Embryonic facial prominence (tissue), 1 donor: ENCODE measurements around the gene UBALD2.
"Not testable (repeated sequence)": the region's sequence is repeated elsewhere in the genome, so short reads cannot be mapped to it uniquely, and the experiment has no call there.

Experiments used
- DNase-seq: peaks from one replicate; pipeline ENCODE4 v3.0.0-alpha.2; 2016; ENCODE audit errors: extremely low spot score

The UBALD2 gene

DNA sequence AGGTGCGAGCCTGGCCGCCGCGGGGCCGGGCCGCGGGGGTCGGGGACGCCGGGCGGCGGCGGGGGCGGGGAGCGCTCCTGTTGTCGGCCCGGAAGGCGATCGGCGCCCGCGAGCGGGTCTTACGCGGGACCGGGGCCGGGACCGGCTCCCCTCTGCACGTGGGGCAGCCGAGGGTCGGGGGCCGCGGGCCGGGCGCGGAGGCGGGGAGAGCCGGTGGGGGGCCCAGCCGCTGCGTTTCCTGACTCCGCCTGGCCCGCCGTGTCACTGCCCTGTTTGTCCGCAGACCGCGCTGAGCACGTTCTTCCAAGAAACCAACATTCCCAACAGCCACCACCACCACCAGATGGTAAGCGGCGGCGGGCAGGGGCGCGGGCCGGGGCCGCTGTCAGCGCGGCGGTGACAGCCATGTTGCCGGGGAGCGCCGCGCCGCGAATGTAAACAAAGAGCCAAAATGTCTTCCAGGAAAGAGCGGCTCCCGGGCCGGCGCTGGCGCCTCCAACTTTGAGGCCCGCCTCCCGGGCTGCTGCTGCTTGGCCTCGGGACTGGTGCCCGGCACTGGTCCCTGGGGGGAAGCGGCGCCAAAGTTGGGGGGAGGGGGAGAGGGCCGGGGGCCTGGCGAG lies 586 bp downstream of the UBALD2 start:
- DNase-seq, result no peak

DNA sequence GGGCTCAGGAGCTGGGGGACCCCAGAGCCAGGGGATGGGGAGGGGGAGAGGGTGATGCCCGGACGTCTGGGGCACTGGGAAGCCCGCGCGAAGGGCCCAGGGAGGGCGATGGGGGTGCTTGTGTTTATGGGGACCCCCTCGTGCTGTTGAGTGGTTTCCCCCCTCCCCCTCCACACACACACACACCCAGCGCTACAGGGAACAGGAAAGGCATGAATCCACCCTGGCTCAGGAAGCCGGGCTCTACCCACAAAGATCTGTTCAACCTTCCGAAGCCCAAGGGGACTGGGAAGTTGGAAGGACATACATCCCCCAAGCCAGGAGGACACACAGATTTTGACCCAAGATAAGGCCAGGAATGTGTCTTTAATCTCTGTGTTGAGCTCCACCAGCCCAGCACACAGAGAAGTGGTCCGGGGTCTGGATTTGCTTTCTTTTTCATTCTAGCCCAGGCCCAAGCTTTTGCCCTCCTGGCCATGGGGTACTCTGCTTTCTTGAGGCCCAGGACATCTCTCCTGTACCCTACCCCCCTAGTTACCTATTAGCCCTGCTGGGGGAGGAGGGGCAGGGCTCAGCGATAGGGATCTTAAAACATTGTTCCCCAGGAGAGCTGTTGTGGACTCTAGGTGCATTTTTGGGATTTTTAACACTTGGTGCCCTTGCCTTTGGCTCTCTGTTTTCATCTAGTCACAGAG lies 1.2 kb downstream of the UBALD2 start:
- no peak for DNase-seq

DNA sequence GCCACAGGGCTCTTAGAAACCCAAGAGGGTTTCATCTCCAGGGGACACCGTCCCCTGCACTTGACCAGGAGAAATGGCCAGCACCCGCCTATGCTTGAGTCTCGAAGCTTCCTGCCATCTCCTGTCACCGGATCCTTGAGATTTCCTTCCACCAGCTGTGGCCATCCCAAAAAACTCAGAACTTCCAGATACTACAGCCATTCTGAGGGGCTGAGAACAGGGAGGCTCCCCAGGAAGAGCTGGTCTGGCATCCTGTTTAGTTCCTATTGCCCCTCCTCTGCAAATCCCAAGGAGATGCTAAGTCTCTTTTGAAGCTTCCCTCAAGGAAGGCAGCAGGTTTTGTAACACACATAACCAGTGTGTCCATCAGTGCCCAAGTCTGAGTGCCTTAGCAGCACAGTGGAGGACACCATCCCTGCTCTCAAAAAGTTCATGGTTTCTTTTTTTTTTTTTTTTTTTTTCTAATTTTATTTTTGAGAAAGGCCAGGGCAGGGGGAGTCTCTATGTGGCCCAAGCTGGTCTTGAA lies 2.0 kb downstream of the UBALD2 start:
- DNase-seq, result no peak

DNA sequence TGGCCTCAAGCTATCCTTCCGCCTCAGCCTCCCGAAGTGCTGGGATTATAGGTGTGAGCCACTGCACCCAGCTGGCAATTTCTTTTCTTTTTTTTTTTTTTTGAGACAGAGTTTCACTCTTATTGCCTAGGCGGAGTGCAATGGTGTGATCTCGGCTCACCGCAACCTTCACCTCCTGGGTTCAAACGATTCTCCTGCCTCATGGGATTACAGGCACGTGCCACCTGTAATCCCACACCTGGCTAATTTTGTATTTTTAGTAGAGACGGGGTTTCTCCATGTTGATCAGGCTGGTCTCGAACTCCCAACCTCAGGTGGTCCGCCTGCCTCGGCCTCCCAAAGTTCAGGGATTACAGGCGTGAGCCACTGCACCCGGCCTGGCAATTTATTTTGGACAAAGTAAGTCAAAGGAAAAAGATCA lies 2.4 kb downstream of the UBALD2 start:
- DNase-seq, result not testable (repeated sequence)

DNA sequence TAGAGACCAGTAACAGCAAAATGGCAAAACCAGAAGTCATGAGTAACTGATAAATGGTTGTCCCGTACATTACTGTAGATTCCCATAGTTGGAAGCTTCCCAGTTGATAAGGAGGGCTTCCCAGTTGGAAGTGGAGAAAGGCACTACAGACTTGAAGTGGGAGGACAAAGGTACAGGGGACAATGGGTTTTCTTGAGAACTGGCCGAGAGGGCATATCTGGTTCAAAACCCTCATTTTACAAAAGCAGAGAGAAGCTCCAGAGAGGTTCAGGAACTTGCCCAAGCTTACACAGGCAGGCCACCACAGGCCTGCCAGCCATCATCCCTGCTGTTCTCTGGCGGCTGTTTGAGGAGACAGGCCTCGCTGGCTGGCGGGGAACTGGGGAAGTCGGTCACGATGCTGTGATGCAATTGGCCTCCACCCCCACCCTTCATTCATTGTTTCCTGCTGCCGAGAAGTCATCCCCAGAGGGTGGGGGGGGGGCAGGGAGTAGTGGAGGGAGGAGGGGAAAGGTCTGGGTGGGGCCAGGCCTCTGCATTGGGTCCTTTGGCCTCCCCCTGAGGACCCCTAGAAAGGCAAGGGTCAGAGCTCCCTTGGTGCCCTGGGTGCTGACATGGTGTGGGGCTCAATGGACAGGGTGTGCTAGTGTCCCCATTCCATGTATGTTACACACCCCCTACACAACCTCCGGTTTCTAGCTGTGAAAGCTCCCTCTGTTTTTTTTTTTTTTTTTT lies 3.0 kb downstream of the UBALD2 start:
- DNase-seq, result no peak

DNA sequence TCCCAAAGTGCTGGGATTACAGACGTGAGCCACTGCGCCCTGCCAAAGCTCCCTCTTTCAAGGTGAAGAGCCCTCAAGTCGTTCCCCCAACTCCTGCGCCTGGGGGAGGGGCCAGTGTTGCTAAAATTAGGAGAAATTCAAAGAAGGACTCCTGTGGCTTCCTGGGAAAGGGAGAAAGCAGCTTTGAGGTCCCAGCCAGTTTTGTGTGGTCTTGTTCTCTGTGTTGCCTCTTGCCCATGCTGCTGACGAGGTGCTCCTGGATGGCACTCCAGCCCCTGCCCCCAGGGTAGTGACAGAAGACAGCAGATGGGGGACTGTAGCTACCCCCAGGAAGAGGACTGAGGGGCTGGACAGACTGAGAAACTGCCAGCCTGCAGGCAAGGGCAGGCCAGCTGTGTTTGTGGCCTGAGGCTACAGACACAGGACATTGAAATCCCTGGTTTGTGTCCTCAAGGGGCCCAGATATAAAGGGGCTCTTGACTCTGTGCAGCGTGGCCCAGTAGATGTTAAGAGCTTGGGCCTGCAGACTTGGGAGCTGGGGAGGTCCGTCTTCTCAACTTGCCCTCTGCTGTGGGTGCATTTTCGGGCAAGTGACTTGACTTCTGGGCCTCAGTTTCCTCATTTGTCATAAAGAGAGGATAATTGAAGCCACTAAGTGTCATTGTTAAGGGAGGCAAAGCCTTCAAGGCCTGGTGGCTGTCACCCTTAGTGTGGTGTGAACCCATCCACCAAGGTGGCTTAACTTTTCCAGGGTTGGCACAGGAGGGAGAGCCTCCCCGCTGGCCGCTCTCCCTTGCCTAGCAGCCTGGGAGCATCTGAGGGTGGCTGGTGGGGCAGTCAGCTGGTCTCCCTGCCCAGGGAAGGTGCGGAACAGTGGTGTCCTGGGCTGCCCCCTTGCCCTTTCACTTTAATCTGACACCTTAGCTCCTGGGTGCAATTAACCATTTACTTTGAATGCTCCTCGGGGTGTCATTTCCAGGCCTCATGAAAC lies 4.1 kb downstream of the UBALD2 start:
- DNase-seq, result no peak

DNA sequence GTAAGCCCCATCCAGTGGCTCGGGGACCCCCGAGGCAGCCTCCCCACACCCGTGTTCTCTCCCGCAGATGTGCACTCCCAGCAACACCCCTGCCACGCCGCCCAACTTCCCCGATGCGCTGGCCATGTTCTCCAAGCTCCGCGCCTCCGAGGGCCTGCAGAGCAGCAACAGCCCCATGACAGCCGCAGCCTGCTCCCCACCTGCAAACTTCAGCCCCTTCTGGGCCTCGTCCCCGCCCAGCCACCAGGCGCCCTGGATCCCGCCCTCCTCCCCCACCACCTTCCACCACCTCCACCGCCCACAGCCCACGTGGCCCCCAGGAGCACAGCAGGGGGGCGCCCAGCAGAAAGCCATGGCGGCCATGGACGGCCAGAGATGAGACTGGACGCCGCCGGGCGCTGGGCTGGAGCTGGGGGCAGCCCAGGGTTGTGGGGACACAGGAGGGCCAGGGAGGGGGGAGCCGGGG lies 5.0 kb downstream of the UBALD2 start:
- no peak for DNase-seq

DNA sequence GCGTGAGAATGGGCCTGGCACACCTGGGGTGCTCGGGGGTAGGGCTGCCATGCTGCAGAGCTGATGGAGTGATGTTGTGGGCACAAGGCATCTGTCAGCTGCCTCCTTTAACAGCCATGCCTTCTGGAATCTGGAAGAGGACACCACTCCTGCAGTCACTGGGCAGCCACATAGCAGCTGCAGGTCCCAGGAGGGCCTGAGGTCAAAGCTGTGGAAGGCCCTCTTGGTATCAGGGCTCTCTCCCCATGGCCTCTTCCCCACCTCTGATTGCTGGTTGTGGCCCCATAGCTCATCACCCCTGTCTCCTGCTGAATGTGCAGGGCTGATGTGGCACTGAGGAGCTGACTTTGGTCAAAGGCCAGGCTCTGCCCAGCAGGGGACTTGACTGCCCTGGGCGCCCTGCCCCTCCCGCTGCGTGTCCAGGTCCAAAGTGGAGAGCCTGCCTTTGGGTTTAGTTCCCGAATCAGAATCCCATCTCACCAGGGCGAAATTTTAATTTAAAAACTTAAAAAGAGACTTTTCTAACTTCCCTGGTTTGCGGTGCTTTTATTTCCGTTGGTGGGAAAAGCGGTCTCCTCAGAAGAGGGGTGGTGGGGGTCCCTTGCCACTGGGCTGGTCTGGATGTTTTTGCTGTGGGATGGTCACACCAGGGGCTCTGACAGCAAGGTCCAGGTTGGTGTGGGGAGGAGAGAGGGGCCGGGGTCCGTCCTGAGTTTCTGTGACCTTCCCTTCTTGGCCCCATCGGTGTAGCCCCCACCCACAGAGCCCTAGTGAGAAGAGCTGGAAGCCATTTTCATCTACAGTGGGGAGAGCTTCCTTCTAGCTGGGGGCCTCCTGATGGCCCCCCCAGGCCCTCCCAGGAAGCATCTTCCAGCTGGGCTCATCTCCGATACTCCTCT lies 5.9 kb downstream of the UBALD2 start:
- DNase-seq, result no peak

DNA sequence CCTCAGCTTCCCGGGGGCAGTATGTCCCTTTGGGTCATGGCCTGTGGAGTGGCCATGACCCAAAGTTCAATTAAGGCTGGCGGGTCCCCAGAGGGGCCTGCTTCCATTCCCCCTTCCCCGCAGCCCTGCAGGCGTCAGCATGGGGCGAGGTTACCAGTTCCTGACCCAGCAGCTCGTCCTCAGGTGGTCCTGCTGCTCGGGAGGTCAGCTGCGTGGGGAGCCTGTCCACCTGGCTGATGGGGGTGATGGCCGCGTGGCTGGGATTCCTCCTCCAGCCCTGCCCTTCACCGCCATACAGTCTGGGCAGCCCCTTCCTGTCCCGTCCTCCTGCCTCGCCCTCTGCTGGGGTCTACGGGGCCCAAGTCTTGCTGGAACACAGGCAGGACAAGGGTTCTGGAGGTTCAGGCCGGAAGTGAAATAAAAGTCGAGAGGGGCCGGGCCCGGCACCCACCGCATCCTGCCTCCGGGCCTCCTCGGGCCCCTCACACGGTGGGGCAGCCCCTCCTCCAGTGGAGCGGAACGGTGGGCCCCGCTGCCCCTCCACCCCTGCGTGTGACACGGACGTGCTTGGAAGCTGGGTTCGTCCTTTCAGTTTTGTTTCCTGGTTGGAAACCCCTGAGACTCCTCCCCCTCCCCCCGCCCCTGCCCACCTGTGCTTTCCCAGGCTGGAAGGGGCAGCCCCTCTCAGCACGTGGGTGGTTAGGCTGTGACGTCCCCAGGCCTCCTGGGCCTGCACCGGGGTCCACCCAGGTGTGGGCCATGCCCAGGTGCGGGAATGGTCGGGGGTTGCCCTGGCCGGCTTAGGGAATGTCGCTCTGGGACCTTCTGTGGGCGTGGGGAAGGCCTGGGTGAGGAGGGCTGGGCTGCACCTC lies 6.8 kb downstream of the UBALD2 start:
- DNase-seq, result no peak

DNA sequence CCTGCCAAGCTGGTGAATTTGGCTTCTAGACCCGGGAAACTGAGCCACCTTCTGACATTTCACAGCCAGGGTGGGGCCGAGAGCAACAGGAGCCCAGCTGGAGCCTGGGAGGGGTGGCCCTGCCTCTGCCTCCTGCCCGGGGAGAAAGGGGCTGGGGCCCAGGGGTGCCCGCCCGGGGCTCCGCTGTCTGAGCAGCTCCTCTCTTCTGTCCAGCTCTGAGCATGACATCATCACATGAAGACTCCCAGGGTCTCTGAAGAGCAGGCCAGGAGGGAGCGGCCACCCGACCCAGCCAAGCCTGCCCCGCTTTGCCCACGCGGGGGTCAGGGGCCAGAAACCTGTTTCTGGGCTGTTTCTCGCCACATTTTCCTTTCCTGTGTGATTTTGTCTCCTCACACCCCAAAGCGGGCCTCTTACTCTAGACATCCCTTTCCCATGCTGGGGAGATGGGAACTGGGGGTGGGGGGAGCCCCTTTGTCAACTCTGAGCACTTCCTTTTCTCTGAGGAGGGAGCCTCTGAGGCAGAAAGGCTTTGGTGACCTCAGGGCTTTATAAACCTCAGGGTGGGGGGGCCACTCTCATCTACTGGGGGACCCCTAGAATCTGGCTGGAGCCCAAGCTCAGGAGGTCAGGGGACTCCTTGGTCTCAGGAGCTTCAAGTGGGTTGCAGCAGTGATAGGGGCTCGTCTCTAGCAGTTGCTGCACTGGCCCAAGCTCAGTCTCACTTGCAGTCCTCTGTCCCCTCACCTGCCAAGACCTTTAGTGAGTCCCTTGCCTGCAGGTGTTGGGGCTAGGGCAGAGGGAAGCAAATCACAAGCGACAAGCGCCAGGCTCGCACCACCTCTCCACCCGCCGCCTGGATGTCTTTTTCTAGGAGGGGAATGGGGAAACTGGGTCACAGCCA lies 7.6 kb downstream of the UBALD2 start:
- DNase-seq, result no peak

DNA sequence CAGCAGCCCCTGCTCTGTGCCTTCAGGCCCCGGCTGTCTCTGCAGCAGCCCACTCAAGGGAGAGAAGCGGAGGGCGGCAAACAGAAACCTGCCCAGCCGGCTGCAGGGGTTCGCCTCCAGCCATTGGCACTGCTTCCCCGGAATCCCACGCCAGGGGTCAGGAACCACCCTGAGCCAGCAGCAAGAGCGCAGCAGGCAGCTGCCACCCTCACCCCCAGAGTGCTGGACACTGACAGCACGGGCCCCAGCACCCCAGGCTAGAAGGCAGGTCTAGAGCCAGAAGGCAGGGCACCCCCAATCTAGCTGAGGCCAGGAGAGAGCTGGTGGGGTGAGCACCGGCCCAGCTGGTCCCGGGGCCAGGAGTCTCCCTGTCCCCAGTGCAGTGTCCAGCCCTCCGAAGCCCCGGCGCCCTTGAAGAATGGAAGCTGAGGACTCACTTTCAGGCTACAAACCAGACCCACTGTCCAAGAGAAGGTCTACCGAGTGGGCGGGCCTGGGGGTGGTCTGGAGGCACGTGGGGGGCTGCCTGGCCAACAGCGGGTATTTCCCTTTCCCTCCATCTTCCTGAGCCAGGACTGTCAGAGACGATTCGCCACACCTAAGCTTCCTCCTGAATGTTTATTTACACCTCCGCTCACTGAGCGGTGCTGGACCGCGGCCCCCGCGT lies 8.4 kb downstream of the UBALD2 start:
- DNase-seq, result no peak

DNA sequence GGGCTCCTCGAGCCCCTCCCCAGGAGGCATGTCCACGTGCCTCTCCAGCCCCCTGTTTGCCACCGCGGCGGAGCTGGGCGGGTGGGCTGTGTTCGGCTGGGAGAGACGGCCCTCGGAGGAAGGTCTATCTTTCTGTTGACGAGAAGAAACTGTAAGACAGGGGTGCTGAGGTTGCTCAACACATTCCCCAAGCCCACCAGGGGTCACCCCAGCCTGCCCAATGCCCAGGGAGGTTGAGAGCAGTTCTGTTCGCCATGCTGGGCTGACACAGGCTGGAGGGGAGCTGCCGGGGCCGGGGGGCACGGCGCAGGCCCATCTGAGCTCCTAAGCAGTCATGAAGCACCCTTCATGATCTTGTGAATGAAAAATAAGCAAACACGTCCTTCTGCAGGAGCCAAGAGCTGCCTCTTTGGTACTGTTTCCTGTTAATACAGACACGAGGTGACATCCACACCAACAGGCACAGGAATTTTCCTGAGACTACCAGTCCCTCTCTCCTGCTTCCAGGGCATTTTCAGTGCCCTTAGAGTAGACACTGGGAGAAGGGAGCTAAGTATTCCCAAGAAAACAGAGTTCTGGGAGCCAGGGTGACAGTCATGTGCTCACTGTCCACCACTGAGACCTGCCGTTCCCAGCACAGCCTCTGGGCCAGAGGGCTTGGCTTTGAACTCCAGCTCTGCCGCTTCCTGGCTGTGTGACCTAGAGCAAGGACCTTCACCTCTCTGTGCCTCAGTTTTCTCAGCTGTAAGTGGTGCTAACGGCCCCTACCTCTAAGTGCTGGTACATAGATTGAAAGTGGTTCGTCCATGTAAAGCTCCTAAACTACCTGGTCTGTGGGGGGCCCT lies 9.2 kb downstream of the UBALD2 start:
- DNase-seq, result no peak

DNA sequence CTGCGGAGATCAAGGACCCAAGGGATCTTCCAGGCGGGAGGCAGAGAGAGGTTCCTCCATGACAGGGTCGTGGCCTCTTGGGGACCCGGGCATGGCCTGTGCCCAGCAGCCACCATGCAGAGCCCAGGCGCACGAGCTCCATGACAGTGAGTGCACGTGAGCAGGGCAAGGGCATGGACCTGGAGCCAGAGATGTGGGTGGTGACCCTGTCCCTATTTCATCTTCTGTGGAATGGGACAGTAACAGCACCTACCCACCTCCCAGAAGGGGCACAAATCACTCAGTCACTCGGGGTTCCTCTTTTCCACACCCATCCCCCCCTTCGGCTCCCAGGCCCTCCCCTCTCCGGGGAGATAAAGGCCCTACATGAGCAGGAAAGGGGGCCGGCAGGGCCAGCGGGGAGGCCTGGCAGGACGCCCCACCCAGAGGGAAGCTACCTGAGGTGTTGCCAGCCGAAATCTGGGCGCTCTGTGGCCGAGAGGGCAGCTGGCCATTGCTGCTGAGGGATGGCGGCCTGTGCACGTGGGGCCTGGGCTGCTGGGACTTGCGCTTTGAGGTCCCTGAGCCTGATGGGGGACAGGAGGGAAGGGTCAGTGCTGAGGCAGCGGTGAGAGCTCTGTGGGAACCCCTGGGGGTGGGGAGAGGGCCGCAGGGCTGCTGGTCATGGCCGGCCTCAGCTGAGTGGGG lies 10.4 kb downstream of the UBALD2 start:
- DNase-seq, result no peak

DNA sequence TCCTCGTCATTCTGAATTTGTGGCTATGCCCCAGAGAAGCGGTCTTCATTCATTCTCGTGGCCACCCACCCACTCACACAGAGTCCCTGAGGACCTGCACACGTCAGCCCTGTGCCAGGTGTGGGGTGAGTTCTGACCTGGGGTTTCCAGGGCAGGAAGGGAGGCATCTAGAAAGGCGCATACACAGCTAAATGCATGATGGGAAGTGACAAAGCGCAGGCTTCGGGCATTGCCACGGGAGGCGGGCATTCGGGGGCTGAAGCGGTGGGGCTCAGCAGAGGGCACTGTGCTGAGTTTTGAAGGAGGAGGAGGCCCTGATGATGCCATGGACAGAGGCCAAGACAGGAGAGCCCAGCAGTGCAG lies 10.9 kb downstream of the UBALD2 start:
- no peak for DNase-seq

DNA sequence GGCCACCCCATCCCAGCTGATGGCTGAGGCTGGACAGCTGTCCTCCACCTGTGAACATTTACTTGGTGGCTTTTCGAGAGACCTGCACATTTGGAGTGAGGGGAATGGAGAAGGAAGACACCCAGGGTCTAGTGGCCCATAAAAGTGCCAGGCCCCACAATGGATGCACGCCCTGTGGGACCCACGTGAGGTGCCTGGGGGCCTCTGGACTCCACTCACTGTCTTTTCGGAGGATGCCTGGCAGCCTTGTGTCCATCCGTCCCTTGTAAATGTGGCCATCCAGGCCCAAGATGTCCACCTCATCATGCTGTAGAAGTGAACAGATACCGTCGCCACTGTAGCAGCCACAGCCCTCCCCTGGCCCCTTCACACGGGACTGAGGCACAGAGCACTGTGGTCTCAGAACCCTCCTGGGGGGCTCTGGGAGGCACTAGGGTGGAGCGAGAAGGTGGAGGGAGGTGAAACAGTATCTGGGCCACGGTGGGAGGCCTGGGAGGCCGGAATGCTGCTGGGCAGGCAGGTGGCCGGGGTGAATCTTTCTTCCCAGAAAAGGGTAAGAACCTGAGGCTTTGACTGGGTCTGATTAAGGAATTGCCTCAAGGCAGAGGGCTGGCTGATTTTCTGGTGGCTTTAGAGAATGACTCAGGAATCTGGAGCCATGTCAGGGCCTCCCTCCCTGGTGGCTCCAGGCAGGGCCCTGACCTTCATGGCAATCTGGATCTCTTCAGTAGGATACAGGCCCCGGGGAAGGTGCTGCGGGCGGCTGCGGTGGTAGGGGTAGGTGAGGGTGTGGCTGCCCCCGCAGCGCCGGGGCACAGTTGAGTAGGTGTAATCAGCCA lies 11.5 kb downstream of the UBALD2 start:
- DNase-seq, result no peak
